CD14-positive monocyte (primary cell): ENCODE data around the gene SEMA3D. TPM values are rescaled to one million over a fixed set of nuclear protein-coding genes. Genes with fewer than 3 reads are reported as not detected.

Experiments
- DNase-seq, 3 donors: peaks; one replicate each; pipeline ENCODE4 v3.0.0-alpha.2; 2011 to 2022
- H2AFZ ChIP-seq: 2 replicates; pipeline ENCODE4 v1.6.0; 2012; ENCODE audit warnings: mild to moderate bottlenecking, low read depth, low read length, inconsistent platforms; ENCODE audit not compliant: insufficient read depth, poor library complexity, severe bottlenecking
- H3K27ac ChIP-seq, 2 donors: 1 replicate in 1 of 2; 2 replicates in 1 of 2; pipeline ENCODE4 v1.5.1; 2012 to 2013; ENCODE audit warnings: low read length in 2 of 2, control low read depth in 1 of 2, inconsistent platforms in 1 of 2, low read depth in 1 of 2, mild to moderate bottlenecking in 1 of 2
- H3K27me3 ChIP-seq, 2 donors: one replicate each; pipeline versions ENCODE4 v1.6.0 to v1.6.1; 2011 to 2013; ENCODE audit warnings: low read length in 2 of 2; ENCODE audit not compliant: control insufficient read depth in 2 of 2, insufficient read depth in 2 of 2
- H3K36me3 ChIP-seq, 2 donors: replicated peaks in 1 of 2; 1 replicate in 1 of 2; 2 replicates in 1 of 2; pipeline versions ENCODE4 v1.5.1 to v1.6.1; 2012 to 2013; ENCODE audit warnings: low read length in 2 of 2, control low read depth in 1 of 2, inconsistent platforms in 1 of 2, mild to moderate bottlenecking in 1 of 2; ENCODE audit not compliant: insufficient read depth in 2 of 2, control insufficient read depth in 1 of 2
- H3K4me1 ChIP-seq, 2 donors: 1 replicate in 1 of 2; 2 replicates in 1 of 2; pipeline versions ENCODE4 v1.5.1 to v1.6.1; 2012 to 2013; ENCODE audit warnings: low read length in 2 of 2, control low read depth in 1 of 2, inconsistent platforms in 1 of 2, mild to moderate bottlenecking in 1 of 2, moderate library complexity in 1 of 2; ENCODE audit not compliant: insufficient read depth in 2 of 2, control insufficient read depth in 1 of 2
- H3K4me2 ChIP-seq: replicated peaks from 2 replicates; pipeline ENCODE3; 2012; ENCODE audit warnings: low read length, moderate library complexity, mild to moderate bottlenecking; ENCODE audit not compliant: poor library complexity, severe bottlenecking; ENCODE audit errors: extremely low read depth
- H3K4me3 ChIP-seq, 3 experiments: fragments of 200-600 bp in 1 of 3; sonication (generic) in 1 of 3; replicated peaks in 1 of 3; 1 replicate in 2 of 3; 2 replicates in 1 of 3; pipeline ENCODE4 v1.5.1; 2011 to 2013; ENCODE audit warnings: low read length in 3 of 3, mild to moderate bottlenecking in 3 of 3, control low read depth in 2 of 3, low read depth in 2 of 3, inconsistent platforms in 1 of 3, moderate library complexity in 1 of 3
- H3K79me2 ChIP-seq: 2 replicates; pipeline ENCODE4 v1.6.0; 2012; ENCODE audit warnings: mild to moderate bottlenecking, control low read depth, inconsistent platforms, low read length, moderate library complexity; ENCODE audit not compliant: insufficient read depth
- H3K9ac ChIP-seq: 2 replicates; pipeline ENCODE4 v1.6.0; 2017; ENCODE audit warnings: low read length, mild to moderate bottlenecking; ENCODE audit not compliant: insufficient read depth, poor library complexity, severe bottlenecking
- H3K9me3 ChIP-seq, 2 donors: replicated peaks in 1 of 2; 1 replicate in 1 of 2; 2 replicates in 1 of 2; pipeline versions ENCODE4 v1.5.1 to v1.6.1; 2012 to 2013; ENCODE audit warnings: low read length in 2 of 2, control low read depth in 1 of 2; ENCODE audit not compliant: control insufficient read depth in 1 of 2, insufficient read depth in 1 of 2
- H4K20me1 ChIP-seq: 2 replicates; pipeline ENCODE4 v1.6.0; 2012; ENCODE audit warnings: mild to moderate bottlenecking, low read length, control low read depth, moderate library complexity; ENCODE audit not compliant: insufficient read depth
- H3K27ac Mint-ChIP-seq, 7 donors: one replicate each; pipeline ENCODE4 v1.8.0; 2020; ENCODE audit warnings: mild to moderate bottlenecking in 7 of 7, mixed read lengths in 7 of 7, moderate library complexity in 6 of 7, inconsistent platforms in 2 of 7
- H3K27me3 Mint-ChIP-seq, 3 donors: one replicate each; pipeline ENCODE4 v1.8.0; 2021 to 2022; ENCODE audit warnings: low read depth in 3 of 3, mild to moderate bottlenecking in 3 of 3, mixed read lengths in 3 of 3, moderate library complexity in 3 of 3, inconsistent platforms in 1 of 3
- H3K36me3 Mint-ChIP-seq, 2 donors: one replicate each; pipeline ENCODE4 v1.8.0; 2020; ENCODE audit warnings: mixed read lengths in 2 of 2, inconsistent platforms in 1 of 2, mild to moderate bottlenecking in 1 of 2
- H3K4me1 Mint-ChIP-seq: one replicate; pipeline ENCODE4 v1.8.0; 2020; ENCODE audit warnings: mild to moderate bottlenecking, mixed read lengths
- H3K4me3 Mint-ChIP-seq, 2 donors: one replicate each; pipeline ENCODE4 v1.8.0; 2020; ENCODE audit warnings: mild to moderate bottlenecking in 2 of 2, mixed read lengths in 2 of 2, moderate library complexity in 1 of 2
- H3K9me3 Mint-ChIP-seq, 7 donors: one replicate each; pipeline ENCODE4 v1.8.0; 2020 to 2022; ENCODE audit warnings: mixed read lengths in 7 of 7, mild to moderate bottlenecking in 6 of 7, moderate library complexity in 6 of 7, inconsistent platforms in 2 of 7
- CTCF ChIP-seq: fragments of 200-600 bp; IDR thresholded peaks from one replicate; pipeline ENCODE4 v1.8.0; 2022; ENCODE audit warnings: antibody characterized with exemption, mild to moderate bottlenecking
- WGBS: methylation state at CpG from one replicate; pipeline ENCODE4 v1.1.5; 2013; ENCODE audit warnings: missing lambda C conversion rate; ENCODE audit not compliant: insufficient coverage; 5-methylcytosine and 5-hydroxymethylcytosine counted together
- intact Hi-C, 2 donors: fragments of 100-400 bp; cut with micrococcal nuclease; formaldehyde crosslinking; loops; one replicate each; pipeline versions ENCODE4 v1.15.0 to v1.15.1; 2023
- polyA plus RNA-seq, 3 donors: library from polyadenylated mRNA; depleted of rRNA in 1 of 3; unstranded in 2 of 3; stranded (reverse) in 1 of 3; fragments of 300-500 nt in 2 of 3; fragments of >200 nt in 1 of 3; fragmentation: Illumina TruSeq in 2 of 3; gene quantifications; 1 replicate in 2 of 3; 2 replicates in 1 of 3; pipeline ENCODE4 v1.2.3, GENCODE V29; 2012 to 2021

SEMA3D gene
- polyA plus RNA-seq, 3 donors = not detected

DNA sequence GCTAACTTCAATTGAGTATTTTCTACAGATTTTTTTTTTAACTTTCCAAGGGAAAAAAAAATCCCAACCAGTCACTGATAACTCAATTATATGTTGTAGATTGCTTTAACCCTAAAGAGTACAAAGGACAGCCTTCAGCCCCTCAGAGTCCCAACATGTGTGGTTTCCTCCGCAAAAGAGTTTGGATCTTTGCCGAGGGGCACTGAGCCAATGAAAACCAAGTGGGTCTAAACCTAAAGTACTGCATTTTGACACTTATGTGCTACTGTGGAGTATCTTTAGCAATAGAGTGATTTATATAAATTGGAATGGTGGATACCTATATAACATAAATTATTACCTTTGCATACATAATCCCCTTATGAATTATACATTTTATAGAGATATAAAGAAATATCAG lies 91.5 kb downstream of the SEMA3D start:
- H3K36me3 ChIP-seq = no peaks in the 10 kb centered on the region
- H3K4me3 Mint-ChIP-seq = no peak overlapping the region
- intact Hi-C loops = no loop called here
- no peak for TF ChIP-seq CTCF
- no peak overlapping the region for H3K27ac ChIP-seq
- H3K9me3 ChIP-seq = no peaks in the 10 kb centered on the region
- H3K27me3 Mint-ChIP-seq = peaks cover 0 to 2% (median 2%) of the 10 kb centered on the region in 3 donors
- no peaks in the 10 kb centered on the region for H3K4me1 ChIP-seq
- no peak overlapping the region for H3K4me3 ChIP-seq
- no CpG with 5 or more reads among the region's 2 CpGs for WGBS
- H3K4me1 Mint-ChIP-seq = no peaks in the 10 kb centered on the region
- no peaks in the 10 kb centered on the region for H3K36me3 Mint-ChIP-seq
- no peak for DNase-seq
- no peak overlapping the region for H3K9ac ChIP-seq
- H4K20me1 ChIP-seq = no peaks in the 10 kb centered on the region
- no peaks in the 10 kb centered on the region for H3K27me3 ChIP-seq
- no peak overlapping the region for H3K27ac Mint-ChIP-seq
- H3K4me2 ChIP-seq = no peak overlapping the region
- H3K79me2 ChIP-seq = no peaks in the 10 kb centered on the region
- H2AFZ ChIP-seq = no peak overlapping the region
- H3K9me3 Mint-ChIP-seq = peaks cover 0 to 3% (median 0%) of the 10 kb centered on the region in 7 donors

DNA sequence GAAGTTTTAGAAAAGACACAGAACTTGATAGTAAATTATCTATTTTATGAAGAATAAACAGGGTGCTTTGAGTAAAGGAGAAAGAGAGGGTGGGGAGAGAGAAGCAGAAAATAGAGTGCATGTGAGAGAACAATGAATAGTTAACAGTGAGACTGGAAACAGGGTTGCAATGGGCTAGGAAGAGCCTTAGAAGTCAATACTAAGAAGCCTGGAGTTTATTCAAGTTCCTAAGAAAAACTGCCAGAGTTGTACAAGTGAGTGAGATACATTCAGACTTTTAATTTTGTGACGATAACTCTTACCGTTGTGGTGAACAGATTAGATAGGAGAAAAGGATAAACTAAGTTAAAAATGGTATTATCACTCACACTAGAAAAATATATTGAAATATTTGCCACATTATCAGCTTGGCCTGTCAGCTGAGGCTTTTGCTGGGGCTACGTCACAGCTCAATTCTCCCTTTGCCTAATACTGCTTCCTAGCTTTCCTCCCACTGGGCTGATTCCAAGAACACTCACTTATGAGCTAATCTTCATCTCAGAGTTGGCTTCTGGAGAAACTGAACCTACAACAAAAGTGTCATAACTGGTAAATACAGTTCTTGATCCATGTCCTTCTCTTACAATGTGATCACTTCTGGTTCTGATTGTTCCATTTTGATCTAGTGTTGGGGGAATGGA lies 92.7 kb downstream of the SEMA3D start:
- Histone ChIP-seq H3K4me2 (no peak overlapping the region), H3K27ac (no peak overlapping the region), H3K9ac (no peak overlapping the region), H4K20me1 (no peaks in the 10 kb centered on the region), H3K4me1 (no peaks in the 10 kb centered on the region), H3K79me2 (no peaks in the 10 kb centered on the region), H3K36me3 (no peaks in the 10 kb centered on the region), H3K27me3 (no peaks in the 10 kb centered on the region), H3K4me3 (no peak overlapping the region), H2AFZ (no peak overlapping the region), H3K9me3 (no peaks in the 10 kb centered on the region)
- H3K9me3 Mint-ChIP-seq = peaks cover 0 to 3% (median 0%) of the 10 kb centered on the region in 7 donors
- H3K27me3 Mint-ChIP-seq = peaks cover 0 to 2% (median 2%) of the 10 kb centered on the region in 3 donors
- TF ChIP-seq CTCF = no peak
- H3K4me3 Mint-ChIP-seq = no peak overlapping the region
- no peak overlapping the region for H3K27ac Mint-ChIP-seq
- H3K36me3 Mint-ChIP-seq = no peaks in the 10 kb centered on the region
- no peaks in the 10 kb centered on the region for H3K4me1 Mint-ChIP-seq
- DNase-seq = no peak
- 100% methylated on average over 1 of the region's 3 CpGs for WGBS
- intact Hi-C loops = no loop called here
